Thyroid gland (tissue), 4 donors: Measurements from ENCODE around the gene TWSG1.
"Not testable (repeated sequence)": the region's sequence is repeated elsewhere in the genome, so short reads cannot be mapped to it uniquely, and the experiment has no call there.

Experiments
- CTCF ChIP-seq, 6 experiments: fragments of 200-600 bp in 3 of 6; fragments of 450-650 bp in 3 of 6; sonication (generic) in 3 of 6; IDR thresholded peaks; one replicate each; pipeline ENCODE4 v1.5.1; 2016 to 2019; ENCODE audit warnings: antibody characterized with exemption in 6 of 6, mild to moderate bottlenecking in 2 of 6, inconsistent platforms in 1 of 6, moderate library complexity in 1 of 6
- POLR2A ChIP-seq, 2 donors: fragments of 450-650 bp; IDR thresholded peaks; one replicate each; pipeline ENCODE4 v1.6.1; 2017; ENCODE audit warnings: antibody characterized with exemption in 2 of 2, mild to moderate bottlenecking in 2 of 2, moderate library complexity in 1 of 2

- TF ChIP-seq CTCF, POLR2A (IDR thresholded peaks at IDR 0.05): not testable (repeated sequence)
These were observed 89.7 kb downstream of the TWSG1 start for GRCh38 chr18:9424235-9424634.
